PC-3 (cell line): ENCODE data around the gene DRAXIN. TPM values are rescaled to one million over a fixed set of nuclear protein-coding genes. Genes with fewer than 3 reads are reported as not detected.

ENCODE experiments used
- ATAC-seq: fragments of 200-7000 bp; cut with Tn5 transposase; 2 replicates; pipeline ENCODE4 v1.9.1; 2020; ENCODE audit warnings: mild to moderate bottlenecking, moderate library complexity
- BruUV-seq: library from RNA; stranded (reverse); fragments of 400-500 nt; replicated peaks from 2 replicates; lab custom pipeline; 2021; lab: Mats Ljungman, UMichigan
- CTCF ChIA-PET: fragments of 300-600 bp; sonication (Branson Sonifier 250); formaldehyde crosslinking; loops from one replicate; lab custom pipeline; 2022; ENCODE audit warnings: antibody characterized with exemption; lab: Charles Lee
- POLR2A ChIA-PET: fragments of 300-600 bp; sonication (Branson Sonifier 250); formaldehyde crosslinking; loops from one replicate; lab custom pipeline; 2022; ENCODE audit warnings: antibody characterized with exemption; ENCODE audit not compliant: unreplicated experiment; lab: Charles Lee
- DNase-seq: peaks from one replicate; pipeline ENCODE4 v3.0.0-alpha.2; 2015
- H2AFZ ChIP-seq: fragments of 300-600 bp; sonication (generic); 2 replicates; pipeline ENCODE4 v1.6.0; 2016; ENCODE audit warnings: antibody characterized with exemption, low read length
- H3F3A ChIP-seq: fragments of 300-600 bp; sonication (generic); one replicate; pipeline ENCODE4 v1.6.0; 2017; ENCODE audit warnings: antibody characterized with exemption, low read length, control low read depth, mild to moderate bottlenecking; ENCODE audit not compliant: unreplicated experiment
- H3K27ac ChIP-seq: fragments of 300-600 bp; sonication (generic); 2 replicates; pipeline ENCODE4 v1.5.1; 2016; ENCODE audit warnings: mild to moderate bottlenecking, low read length
- H3K27me3 ChIP-seq: fragments of 300-600 bp; sonication (generic); 2 replicates; pipeline ENCODE4 v1.6.1; 2016; ENCODE audit warnings: low read length, mixed read lengths
- H3K36me3 ChIP-seq: fragments of 300-600 bp; sonication (generic); 2 replicates; pipeline ENCODE4 v1.6.1; 2016; ENCODE audit warnings: low read depth, mixed run types, low read length, mixed read lengths
- H3K4me1 ChIP-seq: fragments of 300-600 bp; sonication (generic); 2 replicates; pipeline ENCODE4 v1.5.1; 2016; ENCODE audit warnings: low read length; ENCODE audit not compliant: insufficient read depth
- H3K4me2 ChIP-seq: fragments of 300-600 bp; sonication (generic); 2 replicates; pipeline ENCODE4 v1.6.0; 2016; ENCODE audit warnings: low read length
- H3K4me3 ChIP-seq: fragments of 300-600 bp; sonication (generic); 2 replicates; pipeline ENCODE4 v1.5.1; 2016; ENCODE audit warnings: mild to moderate bottlenecking, low read length, mixed read lengths
- H3K79me2 ChIP-seq: fragments of 300-600 bp; sonication (generic); 2 replicates; pipeline ENCODE4 v1.6.1; 2017; ENCODE audit warnings: low read length, mixed read lengths
- H3K9ac ChIP-seq: fragments of 300-600 bp; sonication (generic); 2 replicates; pipeline ENCODE4 v1.6.0; 2016; ENCODE audit warnings: mild to moderate bottlenecking, low read length
- H3K9me2 ChIP-seq: fragments of 300-600 bp; sonication (generic); replicated peaks from 2 replicates; pipeline ENCODE4 v1.6.1; 2016; ENCODE audit warnings: mixed run types, low read length, mixed read lengths
- H3K9me3 ChIP-seq: fragments of 300-600 bp; sonication (generic); 2 replicates; pipeline ENCODE4 v1.6.1; 2016; ENCODE audit warnings: low read length, mixed read lengths
- H4K20me1 ChIP-seq: fragments of 300-600 bp; sonication (generic); 2 replicates; pipeline ENCODE4 v1.6.1; 2016; ENCODE audit warnings: low read length, mixed read lengths
- CTCF ChIP-seq: fragments of 300-600 bp; sonication (generic); conservative IDR thresholded peaks from 2 replicates; pipeline ENCODE4 v1.5.1; 2017; ENCODE audit warnings: antibody characterized with exemption, low read depth, mild to moderate bottlenecking, low read length
- EZH2 ChIP-seq: fragments of 300-600 bp; sonication (generic); IDR thresholded peaks from one replicate; pipeline ENCODE4 v1.6.1; 2017; ENCODE audit warnings: antibody characterized with exemption, mild to moderate bottlenecking, low read length; ENCODE audit not compliant: unreplicated experiment
- EZH2phosphoT487 ChIP-seq: fragments of 300-600 bp; sonication (generic); IDR thresholded peaks from 2 replicates; pipeline ENCODE4 v1.6.1; 2018; ENCODE audit warnings: mild to moderate bottlenecking, antibody characterized with exemption, low read length, borderline replicate concordance
- intact Hi-C: fragments of 100-400 bp; cut with micrococcal nuclease; formaldehyde crosslinking; loops from 2 replicates; pipeline ENCODE4 v1.9.0; 2023
- total RNA-seq: library from RNA; depleted of rRNA; stranded (reverse); fragments of >200 nt; gene quantifications from 2 replicates; pipeline ENCODE4 v1.2.3, GENCODE V29; 2014

Gene DRAXIN
- total RNA-seq, 1 experiment from 2014 or later: 0.07 TPM

GRCh38 chr1:11713095-11713494 lies 21.6 kb downstream of the DRAXIN start:
- no peaks in the 10 kb centered on the region for H3K4me1 ChIP-seq
- no peak overlapping the region for H3K9ac ChIP-seq
- intact Hi-C loops: no loop called here
- no peaks in the 10 kb centered on the region for H3K79me2 ChIP-seq
- ATAC-seq (no peak), DNase-seq (no peak)
- H3K4me2 ChIP-seq: no peak overlapping the region
- H4K20me1 ChIP-seq: no peaks in the 10 kb centered on the region
- no peak for TF ChIP-seq EZH2phosphoT487
- no peak for TF ChIP-seq EZH2
- no peak for TF ChIP-seq CTCF
- H3K9me2 ChIP-seq: no peaks in the 10 kb centered on the region
- no peak overlapping the region for H3K4me3 ChIP-seq
- H2AFZ ChIP-seq: no peak overlapping the region
- POLR2A ChIA-PET: no interaction called here
- no peaks in the 10 kb centered on the region for H3F3A ChIP-seq
- H3K9me3 ChIP-seq: no peaks in the 10 kb centered on the region
- no peaks in the 10 kb centered on the region for H3K36me3 ChIP-seq
- H3K27ac ChIP-seq: no peak overlapping the region
- 0 out of 2 replicates have a peak, but pooled peaks cover 3% of the 10 kb centered on the region for H3K27me3 ChIP-seq
- BruUV-seq: no TSS peak
- CTCF ChIA-PET: no interaction called here

GRCh38 chr1:11714831-11715575 lies 23.5 kb downstream of the DRAXIN start:
- Histone ChIP-seq H3F3A (no peaks in the 10 kb centered on the region), H3K9me3 (no peaks in the 10 kb centered on the region), H3K4me1 (no peaks in the 10 kb centered on the region; the same call in 1 of the 2 replicates), H3K79me2 (no peaks in the 10 kb centered on the region), H3K4me3 (no peak overlapping the region), H3K9ac (no peak overlapping the region), H3K36me3 (no peaks in the 10 kb centered on the region), H3K27me3 (0 out of 2 replicates have a peak, but pooled peaks cover 3% of the 10 kb centered on the region), H2AFZ (no peak overlapping the region), H3K4me2 (no peak overlapping the region), H4K20me1 (no peaks in the 10 kb centered on the region), H3K9me2 (no peaks in the 10 kb centered on the region), H3K27ac (no peak overlapping the region)
- POLR2A ChIA-PET: no interaction called here
- CTCF ChIA-PET: interaction anchor here (0.8 kb wide), 1 partner anchor 22 kb away, joined by 4 read pairs; no protein-coding TSS in a partner anchor
- DNase-seq: no peak
- intact Hi-C loops: no loop called here
- BruUV-seq: no TSS peak
- TF ChIP-seq EZH2phosphoT487: no peak
- no peak for TF ChIP-seq EZH2
- no peak for TF ChIP-seq CTCF
- ATAC-seq: no peak
